ENCODE measurements around the gene IFITM5.

- TF ChIP-seq CTCF (IDR thresholded peaks at IDR 0.05; ENCODE audit: poor library complexity) = no peak
- TF ChIP-seq EZH2phosphoT487 (IDR thresholded peaks at IDR 0.05; ENCODE audit: low read depth, severe bottlenecking, unreplicated experiment) = no peak
- no peak for TF ChIP-seq EZH2 (IDR thresholded peaks at IDR 0.05; ENCODE audit: borderline replicate concordance)
These were observed 27.7 kb upstream of the IFITM5 start for GRCh38 chr11:326842-327580.
